IPS-NIHi11 (cell line): Measurements from ENCODE around the gene TPRX1.
"Not testable (repeated sequence)": the region's sequence is repeated elsewhere in the genome, so short reads cannot be mapped to it uniquely, and the experiment has no call there.

ENCODE experiments used
- DNase-seq: peaks from one replicate; pipeline ENCODE4 v3.0.0; 2012; ENCODE audit warnings: mixed read lengths, low spot score

TPRX1 gene

GRCh38 chr19:47767349-47767748 is 37.0 kb downstream of the TPRX1 start:
- no peak for DNase-seq

GRCh38 chr19:47766670-47767069 is 37.7 kb downstream of the TPRX1 start:
- DNase-seq: no peak

GRCh38 chr19:47766359-47766620 is 38.1 kb downstream of the TPRX1 start:
- no peak for DNase-seq

DNA sequence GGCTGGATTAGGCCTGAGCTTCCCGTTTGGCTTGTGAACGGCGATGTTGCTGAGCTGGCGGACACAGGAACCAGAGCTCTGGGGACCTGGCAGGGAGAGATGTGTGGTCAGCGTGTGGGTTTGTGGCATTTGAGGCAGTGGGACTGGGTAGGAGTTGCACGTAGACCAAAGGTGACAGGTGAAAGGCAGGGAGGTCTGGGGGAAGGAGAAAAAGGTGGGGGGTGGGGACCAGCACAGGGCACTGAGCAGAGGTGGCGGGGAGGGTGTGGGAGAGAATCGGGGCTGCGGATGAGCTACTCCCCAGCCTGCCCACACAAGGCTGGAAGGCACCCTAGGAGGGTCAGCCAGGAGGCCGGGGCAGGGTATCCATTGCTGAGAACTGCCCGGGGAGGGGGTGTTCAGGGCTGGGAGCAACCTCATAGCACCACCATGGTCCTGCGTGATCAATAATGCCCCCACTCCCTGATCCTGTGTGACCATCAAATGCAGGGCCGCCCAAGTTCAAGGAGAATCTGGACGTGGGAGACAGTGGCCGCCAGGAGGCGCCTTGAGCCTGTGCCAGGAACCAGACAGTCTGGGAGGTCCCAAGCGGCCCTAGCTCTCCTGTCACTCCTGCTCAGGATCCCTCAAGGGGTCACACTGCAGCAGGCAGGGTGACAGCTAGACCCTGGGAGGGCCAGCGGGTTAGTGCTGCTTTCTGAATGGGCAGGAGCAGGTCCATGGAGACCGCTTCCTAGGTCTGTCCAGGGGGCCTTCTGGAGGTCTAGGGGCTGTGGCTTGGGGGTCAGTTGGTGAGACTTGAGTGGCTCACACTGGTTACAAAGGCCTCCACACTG is 38.6 kb downstream of the TPRX1 start:
- peak; percentile 72 for DNase-seq

GRCh38 chr19:47764705-47765104 is 39.6 kb downstream of the TPRX1 start:
- not testable (repeated sequence) for DNase-seq

- no peak for DNase-seq
These were observed 41.6 kb downstream of the TPRX1 start for GRCh38 chr19:47762615-47763308.

GRCh38 chr19:47762151-47762550 is 42.2 kb downstream of the TPRX1 start:
- no peak for DNase-seq

DNA sequence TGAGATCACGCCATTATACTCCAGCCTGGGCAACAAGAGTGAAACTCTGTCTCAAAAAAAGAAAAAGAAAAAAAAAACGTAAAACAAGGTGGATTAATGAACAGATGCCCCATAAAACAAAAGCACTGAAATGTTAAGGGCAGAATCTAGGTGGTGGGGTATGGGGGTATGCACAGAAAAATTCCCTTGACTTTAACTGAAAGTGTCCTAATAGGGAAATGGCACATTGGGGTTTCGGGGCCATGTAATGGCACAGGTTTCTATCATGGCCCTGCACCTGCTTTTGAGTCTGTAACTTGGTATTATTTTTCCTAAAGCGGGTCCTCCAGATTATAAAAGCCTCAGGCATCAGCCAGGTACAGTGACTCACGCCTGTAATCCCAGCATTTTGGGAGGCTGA is 42.8 kb downstream of the TPRX1 start:
- no peak for DNase-seq

- no peak for DNase-seq
These were observed 43.7 kb downstream of the TPRX1 start for GRCh38 chr19:47760632-47760999.

- no peak for DNase-seq
These were observed 45.9 kb downstream of the TPRX1 start for GRCh38 chr19:47758443-47758804.

DNA sequence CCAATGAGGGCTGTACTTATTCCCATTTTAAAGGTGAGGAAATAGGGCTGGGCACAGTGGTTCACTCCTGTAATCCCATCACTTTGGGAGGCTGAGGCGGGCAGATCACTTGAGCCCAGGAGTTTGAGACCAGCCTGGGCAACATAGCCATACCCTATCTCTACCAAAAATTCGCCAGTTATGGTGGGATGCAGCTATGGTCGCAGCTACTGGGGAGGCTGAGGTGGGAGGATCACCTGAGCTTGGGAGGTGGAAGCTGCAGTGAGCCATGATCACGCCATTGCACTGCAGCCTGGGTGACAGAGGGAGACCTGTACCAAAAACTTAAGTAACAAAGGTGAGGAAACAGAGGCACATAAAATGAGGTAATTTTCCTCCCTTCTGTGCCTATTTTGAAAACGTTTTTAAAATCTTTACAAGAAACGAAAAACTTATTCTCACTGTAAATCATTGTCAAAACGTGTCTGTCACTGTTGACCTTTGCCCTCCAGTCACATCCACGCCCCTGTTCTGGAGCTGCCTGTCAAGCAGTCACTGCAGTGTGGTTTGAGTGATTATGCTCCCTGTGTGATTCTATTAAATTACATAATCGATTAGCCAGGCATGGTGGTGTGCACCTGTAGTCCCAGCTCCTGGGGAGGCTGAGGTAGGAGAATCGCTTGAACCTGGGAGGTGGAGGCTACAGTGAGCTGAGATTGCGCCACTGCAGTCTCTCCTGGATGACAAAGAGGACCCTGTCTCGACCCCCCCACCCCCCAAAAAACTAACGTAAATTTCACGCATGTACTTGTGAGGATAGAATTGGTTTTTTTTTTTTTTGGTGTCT is 46.5 kb downstream of the TPRX1 start:
- DNase-seq: no peak

- DNase-seq: no peak
These were observed 47.3 kb downstream of the TPRX1 start for GRCh38 chr19:47756953-47757608.

DNA sequence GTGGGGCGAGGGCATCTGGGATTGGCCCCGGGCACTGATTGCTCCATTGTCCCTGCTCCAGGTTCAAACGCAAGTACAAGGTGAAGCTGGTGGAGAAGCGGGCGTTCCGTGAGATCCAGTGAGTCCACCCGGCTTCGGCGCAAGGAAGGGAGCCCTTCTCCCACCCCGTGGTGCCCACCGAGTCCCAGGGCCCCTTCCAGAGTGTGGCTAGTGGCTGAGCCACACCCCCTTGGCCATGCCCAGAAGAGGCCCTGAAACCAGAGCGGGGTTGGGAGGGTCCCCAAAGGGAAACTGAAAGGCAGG is 47.8 kb downstream of the TPRX1 start:
- no peak for DNase-seq

DNA sequence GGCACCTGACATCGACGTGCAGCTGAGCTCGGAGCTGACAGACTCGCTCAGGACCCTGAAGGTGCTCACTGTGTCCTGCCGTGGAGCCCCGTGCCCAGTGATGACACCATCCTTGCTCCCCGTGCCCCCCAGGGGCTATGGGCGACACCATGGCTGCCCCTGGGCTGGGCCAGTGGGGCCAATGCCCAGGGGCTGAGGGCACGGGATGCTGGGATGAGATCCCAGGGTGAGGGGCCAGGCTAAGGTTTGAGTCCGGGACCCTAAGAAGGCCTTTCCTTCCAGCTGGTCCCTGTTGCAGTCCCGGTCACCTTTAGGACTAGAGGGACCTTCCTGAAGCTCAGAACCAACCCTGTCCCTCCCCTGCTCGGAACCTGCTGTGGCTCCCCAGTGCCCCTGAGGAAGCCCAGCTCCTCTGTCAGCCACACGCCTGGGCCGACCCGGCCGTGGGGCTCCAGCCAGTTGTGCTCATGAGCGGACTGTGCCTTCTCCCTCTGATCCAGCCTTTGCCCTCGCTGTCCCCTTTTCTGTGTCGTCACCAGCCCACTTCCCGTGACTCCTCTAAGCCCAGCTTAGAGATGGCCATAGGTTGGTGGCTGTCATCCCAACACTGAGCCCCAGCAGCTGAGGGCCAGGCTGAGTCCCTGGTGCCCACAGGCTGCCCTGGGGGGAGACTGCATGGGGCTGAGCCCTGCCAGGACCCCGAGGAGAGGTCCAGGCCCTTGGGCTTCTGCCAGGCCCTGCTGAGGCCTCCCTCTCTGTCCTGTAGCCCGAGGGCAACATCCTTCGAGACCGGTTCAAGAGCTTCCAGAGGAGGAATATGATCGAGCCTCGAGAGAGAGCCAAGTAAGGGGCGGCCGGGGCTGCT is 48.4 kb downstream of the TPRX1 start:
- no peak for DNase-seq

GRCh38 chr19:47755065-47755761 is 49.1 kb downstream of the TPRX1 start:
- no peak for DNase-seq

DNA sequence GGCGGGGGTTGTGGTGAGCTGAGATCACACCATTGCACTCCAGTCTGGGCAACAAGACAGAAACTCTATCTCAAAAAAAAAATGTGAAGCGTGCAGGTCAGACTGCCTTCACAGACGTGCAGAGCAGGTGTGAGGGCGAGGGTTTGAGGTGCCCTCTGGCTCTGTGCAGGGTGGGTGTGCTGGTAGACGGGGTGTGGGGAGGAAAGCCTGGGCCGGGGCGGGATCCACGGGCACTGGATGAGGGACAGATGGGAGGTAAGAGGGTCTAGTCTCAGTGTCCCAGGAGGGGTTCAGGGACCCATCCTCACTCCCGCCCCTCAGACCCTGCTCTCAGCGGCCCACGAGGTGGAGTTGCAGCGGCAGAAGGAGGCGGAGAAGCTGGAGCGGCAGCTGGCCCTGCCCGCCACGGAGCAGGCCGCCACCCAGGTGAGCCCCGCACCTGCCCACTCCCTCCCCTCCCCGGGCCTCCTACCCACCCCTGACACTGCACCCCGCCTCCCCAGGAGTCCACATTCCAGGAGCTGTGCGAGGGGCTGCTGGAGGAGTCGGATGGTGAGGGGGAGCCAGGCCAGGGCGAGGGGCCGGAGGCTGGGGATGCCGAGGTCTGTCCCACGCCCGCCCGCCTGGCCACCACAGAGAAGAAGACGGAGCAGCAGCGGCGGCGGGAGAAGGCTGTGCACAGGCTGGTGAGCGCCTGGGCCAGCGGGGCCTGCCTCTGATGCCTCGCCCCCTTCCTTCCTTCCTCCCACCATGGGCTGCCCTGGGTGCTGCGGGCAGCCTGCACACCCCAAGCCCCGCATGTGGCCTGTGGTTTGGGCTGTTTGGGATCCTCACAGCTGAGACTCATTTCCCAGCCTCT is 49.9 kb downstream of the TPRX1 start:
- no peak for DNase-seq

- DNase-seq: no peak
These were observed 51.7 kb downstream of the TPRX1 start for GRCh38 chr19:47752440-47753211.
